Natural killer cell (primary cell): ENCODE results near the gene SPECC1. TPM values are rescaled to one million over a fixed set of nuclear protein-coding genes. Genes with fewer than 3 reads are reported as not detected.
"Not testable (repeated sequence)": the region's sequence is repeated elsewhere in the genome, so short reads cannot be mapped to it uniquely, and the experiment has no call there.

Experiments
- ATAC-seq, 3 donors: fragments of 150-1000 bp in 2 of 3; fragments of 200-7000 bp in 1 of 3; cut with Tn5 transposase; 1 replicate in 1 of 3; 2 replicates in 2 of 3; pipeline ENCODE4 v1.10.0; 2021; ENCODE audit warnings: mild to moderate bottlenecking in 2 of 3, moderate library complexity in 2 of 3
- DNase-seq, 2 donors: peaks; one replicate each; pipeline versions ENCODE4 v3.0.0 to v3.0.0-alpha.2; 2013 to 2021; ENCODE audit warnings: mixed read lengths in 1 of 2
- H3K27ac ChIP-seq: one replicate; pipeline ENCODE4 v1.5.1; 2013; ENCODE audit warnings: mild to moderate bottlenecking, low read length
- H3K27me3 ChIP-seq: one replicate; pipeline ENCODE4 v1.6.1; 2013; ENCODE audit warnings: low read length; ENCODE audit not compliant: control insufficient read depth, insufficient read depth
- H3K36me3 ChIP-seq: one replicate; pipeline ENCODE4 v1.6.1; 2013; ENCODE audit warnings: low read length; ENCODE audit not compliant: control insufficient read depth, insufficient read depth
- H3K4me1 ChIP-seq: one replicate; pipeline ENCODE4 v1.6.1; 2013; ENCODE audit warnings: low read length; ENCODE audit not compliant: control insufficient read depth, insufficient read depth
- H3K4me3 ChIP-seq: one replicate; pipeline ENCODE4 v1.5.1; 2013; ENCODE audit warnings: low read length
- H3K9me3 ChIP-seq: one replicate; pipeline ENCODE4 v1.6.1; 2013; ENCODE audit warnings: low read length; ENCODE audit not compliant: control insufficient read depth, insufficient read depth
- H3K27ac Mint-ChIP-seq, 2 donors: one replicate each; pipeline ENCODE4 v1.8.0; 2022; ENCODE audit warnings: mild to moderate bottlenecking in 2 of 2, mixed read lengths in 2 of 2, moderate library complexity in 1 of 2
- H3K27me3 Mint-ChIP-seq, 2 donors: one replicate each; pipeline ENCODE4 v1.8.0; 2022; ENCODE audit warnings: low read depth in 2 of 2, mixed read lengths in 2 of 2
- H3K36me3 Mint-ChIP-seq: one replicate; pipeline ENCODE4 v1.8.0; 2022; ENCODE audit warnings: mixed read lengths
- H3K4me1 Mint-ChIP-seq, 2 donors: one replicate each; pipeline ENCODE4 v1.8.0; 2022; ENCODE audit warnings: mixed read lengths in 2 of 2
- H3K4me3 Mint-ChIP-seq: one replicate; pipeline ENCODE4 v1.8.0; 2022; ENCODE audit warnings: mild to moderate bottlenecking, moderate library complexity, mixed read lengths
- H3K9me3 Mint-ChIP-seq, 2 donors: one replicate each; pipeline ENCODE4 v1.8.0; 2022; ENCODE audit warnings: mixed read lengths in 2 of 2
- CTCF ChIP-seq: fragments of 200-600 bp; IDR thresholded peaks from one replicate; pipeline ENCODE4 v1.8.0; 2022; ENCODE audit warnings: antibody characterized with exemption
- WGBS: methylation state at CpG from one replicate; pipeline ENCODE4 v1.1.7; 2013; ENCODE audit warnings: missing lambda C conversion rate; ENCODE audit not compliant: insufficient coverage; 5-methylcytosine and 5-hydroxymethylcytosine counted together
- intact Hi-C: fragments of 100-400 bp; cut with micrococcal nuclease; formaldehyde crosslinking; loops from one replicate; pipeline ENCODE4 v1.14.2; 2022
- total RNA-seq, 4 donors: library from RNA; stranded (reverse); fragments of 120-200 nt in 1 of 4; gene quantifications; one replicate each; pipeline versions ENCODE4 v1.2.3 to v1.2.4, GENCODE V29; 2013 to 2022

The SPECC1 gene
- total RNA-seq, 3 donors from 2014 or later (not counting 1 experiment from before 2014, with no cell fraction given), result 29.3 to 45.1 (median 37.2) TPM

GRCh38 chr17:20260268-20260667 is 251.1 kb downstream of the SPECC1 start:
- H3K9me3 ChIP-seq, result no peaks in the 10 kb centered on the region
- no peak overlapping the region for H3K4me3 ChIP-seq
- H3K27ac ChIP-seq, result no peak overlapping the region
- peaks cover 8 to 16% of the 10 kb centered on the region in 2 donors for H3K4me1 Mint-ChIP-seq
- ATAC-seq (no peak), DNase-seq (no peak)
- intact Hi-C loops, result no loop called here
- WGBS, result 80% methylated on average over 6 of the region's 6 CpGs
- H3K4me3 Mint-ChIP-seq, result no peak overlapping the region
- H3K27ac Mint-ChIP-seq, result no peak overlapping the region
- TF ChIP-seq CTCF, result no peak
- peaks cover 0 to 3% of the 10 kb centered on the region in 2 donors for H3K9me3 Mint-ChIP-seq
- H3K36me3 ChIP-seq, result peaks cover 18% of the 10 kb centered on the region
- H3K36me3 Mint-ChIP-seq, result peaks cover 21% of the 10 kb centered on the region
- H3K27me3 Mint-ChIP-seq, result no peaks in the 10 kb centered on the region
- H3K4me1 ChIP-seq, result peaks cover 6% of the 10 kb centered on the region
- H3K27me3 ChIP-seq, result no peaks in the 10 kb centered on the region

- Histone ChIP-seq H3K27me3 (no peaks in the 10 kb centered on the region), H3K27ac (peak overlapping the region; percentile 21), H3K36me3 (peaks cover 17% of the 10 kb centered on the region), H3K9me3 (no peaks in the 10 kb centered on the region), H3K4me3 (no peak overlapping the region), H3K4me1 (peaks cover 14% of the 10 kb centered on the region)
- WGBS, result 71% methylated on average over 5 of the region's 8 CpGs
- ATAC-seq, result peak; percentile 34 to 67 (median 36)
- peak in 1 of 2 donors; percentile 53 for DNase-seq
- Mint-ChIP-seq H3K27ac (no peak overlapping the region), H3K4me3 (peak overlapping the region; percentile 31), H3K27me3 (no peaks in the 10 kb centered on the region), H3K36me3 (peaks cover 15% of the 10 kb centered on the region), H3K4me1 (peaks cover 12 to 24% of the 10 kb centered on the region in 2 donors), H3K9me3 (peaks cover 0 to 3% of the 10 kb centered on the region in 2 donors)
- no peak for TF ChIP-seq CTCF
- intact Hi-C loops, result no loop called here
These were observed 253.3 kb downstream of the SPECC1 start for GRCh38 chr17:20262226-20263114.

GRCh38 chr17:20263115-20263433 is 253.9 kb downstream of the SPECC1 start:
- H3K4me3 ChIP-seq, H3K27me3 Mint-ChIP-seq, H3K27ac Mint-ChIP-seq, ATAC-seq, intact Hi-C loops, H3K9me3 ChIP-seq, H3K4me3 Mint-ChIP-seq, H3K27me3 ChIP-seq, H3K9me3 Mint-ChIP-seq, H3K36me3 Mint-ChIP-seq, DNase-seq: not testable (repeated sequence)
- 95% methylated on average over 4 of the region's 5 CpGs for WGBS
- H3K4me1 ChIP-seq, result peaks cover 19% of the 10 kb centered on the region
- H3K4me1 Mint-ChIP-seq, result peaks cover 16 to 30% of the 10 kb centered on the region in 2 donors
- peak overlapping the region; percentile 21 for H3K27ac ChIP-seq
- H3K36me3 ChIP-seq, result peaks cover 11% of the 10 kb centered on the region

- H3K4me3 Mint-ChIP-seq, result no peak overlapping the region
- TF ChIP-seq CTCF, result no peak
- ATAC-seq (no peak), DNase-seq (no peak)
- H3K27me3 ChIP-seq, result no peaks in the 10 kb centered on the region
- no peak overlapping the region for H3K4me3 ChIP-seq
- H3K36me3 ChIP-seq, result peaks cover 8% of the 10 kb centered on the region
- H3K27ac Mint-ChIP-seq, result no peak overlapping the region
- no peak overlapping the region for H3K27ac ChIP-seq
- 90% methylated on average over 3 of the region's 5 CpGs for WGBS
- H3K9me3 ChIP-seq, result no peaks in the 10 kb centered on the region
- peaks cover 3% of the 10 kb centered on the region for H3K36me3 Mint-ChIP-seq
- H3K9me3 Mint-ChIP-seq, result peaks cover 0 to under 1% of the 10 kb centered on the region in 2 donors
- intact Hi-C loops, result no loop called here
- peaks cover 16 to 31% of the 10 kb centered on the region in 2 donors for H3K4me1 Mint-ChIP-seq
- H3K27me3 Mint-ChIP-seq, result no peaks in the 10 kb centered on the region
- H3K4me1 ChIP-seq, result peaks cover 19% of the 10 kb centered on the region
These were observed 254.4 kb downstream of the SPECC1 start for GRCh38 chr17:20263595-20263994.
